GM12878 (cell line): ENCODE data around the gene MEIS2. TPM values are rescaled to one million over a fixed set of nuclear protein-coding genes. Genes with fewer than 3 reads are reported as not detected.

Experiments
- ATAC-seq: fragments of 200-7000 bp; cut with Tn5 transposase; 3 replicates; pipeline ENCODE4 v1.9.1; 2020; ENCODE audit warnings: mild to moderate bottlenecking, moderate library complexity
- BruUV-seq: library from RNA; stranded (reverse); fragments of 400-500 nt; replicated peaks from 2 replicates; lab custom pipeline; 2021; lab: Mats Ljungman, UMichigan
- CTCF ChIA-PET: fragments of 300-600 bp; sonication (Branson Sonifier 250); formaldehyde crosslinking; extraction: SDS; loops from one replicate; lab custom pipeline; 2021; ENCODE audit warnings: inconsistent platforms; lab: Yijun Ruan, JAX
- POLR2A ChIA-PET: fragments of 350-600 bp; formaldehyde crosslinking; extraction: SDS; loops from one replicate; lab custom pipeline; 2021; ENCODE audit warnings: inconsistent platforms; lab: Charles Lee
- RAD21 ChIA-PET: fragments of 300-600 bp; sonication (Branson Sonifier 250); formaldehyde crosslinking; loops from one replicate; lab custom pipeline; 2023; ENCODE audit warnings: antibody characterized with exemption; ENCODE audit not compliant: unreplicated experiment; lab: Charles Lee
- SMC1A ChIA-PET: fragments of 300-600 bp; sonication (Branson Sonifier 250); formaldehyde crosslinking; loops from one replicate; lab custom pipeline; 2023; ENCODE audit not compliant: unreplicated experiment, uncharacterized antibody; lab: Charles Lee
- DNase-seq: peaks from one replicate; pipeline ENCODE4 v3.0.0-alpha.2; 2011; ENCODE audit warnings: low read depth, low spot score
- FAIRE-seq: peaks from 3 replicates; lab custom pipeline; 2011; peaks lifted over from hg19 to GRCh38; lab: Jason Lieb, UNC
- H2AFZ ChIP-seq: 2 replicates; pipeline ENCODE4 v1.6.0; 2011; ENCODE audit warnings: low read depth, low read length, control low read depth; ENCODE audit not compliant: control insufficient read depth
- H3K27ac ChIP-seq: 2 replicates; pipeline ENCODE4 v1.5.1; 2011; ENCODE audit warnings: control low read depth; ENCODE audit not compliant: control insufficient read depth, insufficient read depth
- H3K27me3 ChIP-seq, 2 experiments: replicated peaks in 1 of 2; 2 replicates each; pipeline versions ENCODE4 v1.6.0 to v1.6.1; 2011; ENCODE audit warnings: low read length in 1 of 2; ENCODE audit not compliant: control insufficient read depth in 2 of 2, insufficient read depth in 2 of 2
- H3K36me3 ChIP-seq, 2 experiments: 2 replicates each; pipeline ENCODE4 v1.5.1; 2011; ENCODE audit warnings: low read length in 1 of 2; ENCODE audit not compliant: control insufficient read depth in 2 of 2, insufficient read depth in 2 of 2
- H3K4me1 ChIP-seq: 2 replicates; pipeline ENCODE4 v1.6.1; 2011; ENCODE audit warnings: mild to moderate bottlenecking, low read length, moderate library complexity, mixed read lengths; ENCODE audit not compliant: control insufficient read depth, insufficient read depth
- H3K4me2 ChIP-seq: 2 replicates; pipeline ENCODE4 v1.6.0; 2011; ENCODE audit warnings: control low read depth; ENCODE audit not compliant: control insufficient read depth, insufficient read depth
- H3K4me3 ChIP-seq: fragments of 200-600 bp; sonication (generic); 2 replicates; pipeline ENCODE4 v1.5.1; 2016
- H3K79me2 ChIP-seq: 2 replicates; pipeline ENCODE4 v1.6.0; 2011; ENCODE audit warnings: low read length; ENCODE audit not compliant: control insufficient read depth, insufficient read depth
- H3K9ac ChIP-seq: 2 replicates; pipeline ENCODE4 v1.8.0; 2011; ENCODE audit warnings: low read length, control low read depth, mixed read lengths; ENCODE audit not compliant: control insufficient read depth, insufficient read depth
- H3K9me3 ChIP-seq: replicated peaks from 3 replicates; pipeline ENCODE4 v1.5.1; 2011; ENCODE audit warnings: mild to moderate bottlenecking, low read length; ENCODE audit not compliant: control insufficient read depth, insufficient read depth
- H4K20me1 ChIP-seq: 2 replicates; pipeline ENCODE4 v1.6.0; 2011; ENCODE audit not compliant: control insufficient read depth, insufficient read depth
- BMI1 ChIP-seq: fragments of 450-650 bp; IDR thresholded peaks from 2 replicates; pipeline ENCODE4 v1.6.1; 2016; ENCODE audit warnings: mild to moderate bottlenecking, moderate library complexity, borderline replicate concordance
- CREB1 ChIP-seq: IDR thresholded peaks from 2 replicates; pipeline ENCODE4 v1.6.1; 2012; ENCODE audit warnings: low read depth, mild to moderate bottlenecking, inconsistent platforms
- ELK1 ChIP-seq: IDR thresholded peaks from 2 replicates; pipeline ENCODE4 v1.6.1; 2012; ENCODE audit warnings: low read depth, low read length, improper control_type of control experiment
- IKZF1 ChIP-seq: fragments of 450-650 bp; conservative IDR thresholded peaks from 2 replicates; pipeline ENCODE4 v1.6.1; 2017; ENCODE audit warnings: antibody characterized with exemption, mild to moderate bottlenecking
- IRF4 ChIP-seq: IDR thresholded peaks from 2 replicates; pipeline ENCODE4 v1.6.1; 2011; ENCODE audit warnings: low read depth, low read length
- NFYB ChIP-seq: IDR thresholded peaks from 2 replicates; pipeline ENCODE4 v1.6.1; 2011; ENCODE audit warnings: low read depth, mild to moderate bottlenecking, low read length, improper control_type of control experiment, moderate library complexity; ENCODE audit not compliant: insufficient read depth
- PKNOX1 ChIP-seq: fragments of 450-650 bp; IDR thresholded peaks from 2 replicates; pipeline ENCODE4 v1.6.1; 2016; ENCODE audit warnings: mild to moderate bottlenecking
- RUNX3 ChIP-seq: IDR thresholded peaks from 2 replicates; pipeline ENCODE4 v1.6.1; 2012; ENCODE audit warnings: low read length, inconsistent platforms
- SKIL ChIP-seq: fragments of 450-650 bp; IDR thresholded peaks from 2 replicates; pipeline ENCODE4 v1.6.1; 2017; ENCODE audit warnings: mild to moderate bottlenecking, low read depth, inconsistent platforms; ENCODE audit not compliant: poor library complexity, severe bottlenecking
- ZBED1 ChIP-seq: IDR thresholded peaks from 2 replicates; pipeline ENCODE4 v1.6.1; 2016; ENCODE audit warnings: borderline replicate concordance
- whole genome bisulfite sequencing: methylation state at CpG from one replicate; pipeline ENCODE4 v1.1.6; 2016; ENCODE audit warnings: low lambda C conversion rate; ENCODE audit not compliant: insufficient replicate concordance, insufficient coverage; ENCODE audit errors: missing lambda C conversion rate; 5-methylcytosine and 5-hydroxymethylcytosine counted together
- in situ Hi-C: fragments of 300-500 bp; cut with MboI; formaldehyde crosslinking; loops from 9 replicates; pipeline ENCODE4 v1.14.3; 2018; ENCODE audit warnings: mixed read lengths
- intact Hi-C: fragments of 100-400 bp; cut with micrococcal nuclease; formaldehyde crosslinking; loops from one replicate; pipeline ENCODE4 v1.14.2; 2022; ENCODE audit not compliant: unreplicated experiment
- polyA plus RNA-seq, 11 experiments: library from polyadenylated mRNA; depleted of rRNA in 4 of 11; unstranded in 6 of 11; stranded (reverse) in 5 of 11; fragments of >200 nt; fragmentation: Nextera tagmentation in 4 of 11; fragmentation: Illumina TruSeq in 1 of 11; extraction: Ambion mirVana in 4 of 11; extraction: Trizol in 1 of 11; gene quantifications; 1 replicate in 1 of 11; 2 replicates in 10 of 11; pipeline versions ENCODE4 v1.2.1 to v1.2.3, GENCODE V29; 2011 to 2016; ENCODE audit warnings: inconsistent platforms in 2 of 11, missing spikeins in 2 of 11, low read depth in 1 of 11
- total RNA-seq, 4 experiments: library from RNA; depleted of rRNA in 3 of 4; stranded (reverse); fragments of >200 nt in 3 of 4; fragmentation: Illumina TruSeq in 1 of 4; extraction: Trizol in 1 of 4; gene quantifications; 2 replicates each; pipeline versions ENCODE4 v1.2.1 to v1.2.3, GENCODE V29; 2013 to 2021

MEIS2 gene
- total and polyA plus RNA-seq, 10 of the 15 experiments (the other 5 are each of a cell fraction or from before 2014, with no cell fraction given), result 9.2 to 54.0 (median 20.4) TPM

GRCh38 chr15:36950371-36950770, 150.0 kb downstream of the MEIS2 start:
- intact Hi-C loops, result no loop called here

More at GRCh38 chr15:36950371-36950770, 150.0 kb downstream of the MEIS2 start:
- POLR2A ChIA-PET, result no interaction called here
- no peak overlapping the region for H2AFZ ChIP-seq
- CTCF ChIA-PET, result no interaction called here
- FAIRE-seq (no peak), DNase-seq (no peak), ATAC-seq (no peak)
- H3K79me2 ChIP-seq, result no peaks in the 10 kb centered on the region
- SMC1A ChIA-PET, result no interaction called here
- H4K20me1 ChIP-seq, result no peaks in the 10 kb centered on the region
- in situ Hi-C loops, result no loop called here
- no peaks in the 10 kb centered on the region for H3K9me3 ChIP-seq
- no TSS peak for BruUV-seq
- no peak overlapping the region for H3K4me3 ChIP-seq
- no peak overlapping the region for H3K9ac ChIP-seq
- H3K4me1 ChIP-seq, result no peaks in the 10 kb centered on the region
- peaks cover 0 to 1% of the 10 kb centered on the region in 2 experiments; a peak in 2 of 4 replicates for H3K36me3 ChIP-seq
- WGBS, result 79% methylated on average over 4 of the region's 4 CpGs
- TF ChIP-seq BMI1 (no peak), IKZF1 (no peak), CREB1 (no peak), NFYB (no peak), IRF4 (no peak), PKNOX1 (no peak), ZBED1 (no peak), ELK1 (no peak), RUNX3 (no peak), SKIL (no peak)
- RAD21 ChIA-PET, result no interaction called here
- no peaks in the 10 kb centered on the region for H3K27me3 ChIP-seq
- H3K27ac ChIP-seq, result no peak overlapping the region
- H3K4me2 ChIP-seq, result no peak overlapping the region
